SH-SY5Y (cell line): Measurements from ENCODE around the gene EPOP.

Experiments
- GATA2 ChIP-seq: IDR thresholded peaks from 2 replicates; pipeline ENCODE4 v1.6.1; 2011; ENCODE audit warnings: mild to moderate bottlenecking, low read depth, low read length
- GATA3 ChIP-seq: IDR thresholded peaks from 2 replicates; pipeline ENCODE4 v1.6.1; 2011; ENCODE audit warnings: low read depth, mild to moderate bottlenecking, low read length, moderate library complexity

- TF ChIP-seq GATA3 (no peak), GATA2 (no peak)
Measured at GRCh38 chr17:38698760-38699159, 24.0 kb upstream of the EPOP start.
